Activated CD4-positive, alpha-beta T cell treated with anti-CD3 and anti-CD28 coated beads, Interleukin-2, amount 50 U/mL, for 1 hour (primary cell): ENCODE data around the gene MET.
"Not testable (repeated sequence)": the region's sequence is repeated elsewhere in the genome, so short reads cannot be mapped to it uniquely, and the experiment has no call there.

Source experiments
- DNase-seq: peaks from one replicate; pipeline ENCODE4 v3.0.0-alpha.2; 2020

Gene MET

DNA sequence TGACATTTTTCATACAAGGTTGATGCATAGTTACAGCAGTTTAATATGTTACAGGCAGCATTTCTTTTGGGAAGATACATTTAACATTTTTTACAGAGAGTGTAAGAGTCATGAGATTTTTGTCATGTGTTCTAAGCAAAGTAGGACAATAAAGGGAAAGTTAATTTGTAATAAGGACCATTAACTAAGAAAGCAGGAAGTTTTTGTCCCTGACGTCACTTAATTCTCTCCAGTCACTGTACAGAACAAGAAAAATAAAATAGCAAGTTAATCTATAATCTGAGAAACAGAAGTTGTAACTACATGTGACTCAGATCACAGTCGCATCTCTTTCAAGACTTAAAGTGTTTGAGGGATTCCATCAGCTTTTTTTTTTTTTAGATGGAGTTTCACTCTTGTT is 140.9 kb downstream of the MET start:
- DNase-seq: no peak

GRCh38 chr7:116813371-116813770 is 141.4 kb downstream of the MET start:
- DNase-seq: not testable (repeated sequence)

DNA sequence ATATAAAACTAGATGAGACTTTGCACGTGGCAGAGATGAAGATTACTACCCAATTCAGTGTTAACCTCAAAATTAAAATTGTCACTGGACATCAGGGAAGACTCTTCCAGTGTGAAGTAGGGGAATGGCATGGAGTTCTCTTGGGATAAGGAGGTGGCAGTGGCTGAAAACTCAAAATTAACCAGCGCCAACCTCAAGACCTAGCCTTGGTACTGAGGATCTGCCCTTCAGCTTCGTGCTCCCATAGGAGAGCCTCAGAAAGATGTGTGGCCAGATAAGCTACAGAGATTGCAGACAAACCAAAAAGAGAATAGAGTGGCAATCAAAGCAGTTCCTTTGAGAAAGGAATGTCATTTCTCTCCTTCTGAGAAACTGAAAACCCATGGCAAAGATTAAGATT is 143.0 kb downstream of the MET start:
- no peak for DNase-seq

GRCh38 chr7:116820149-116820548 is 148.2 kb downstream of the MET start:
- DNase-seq: no peak

DNA sequence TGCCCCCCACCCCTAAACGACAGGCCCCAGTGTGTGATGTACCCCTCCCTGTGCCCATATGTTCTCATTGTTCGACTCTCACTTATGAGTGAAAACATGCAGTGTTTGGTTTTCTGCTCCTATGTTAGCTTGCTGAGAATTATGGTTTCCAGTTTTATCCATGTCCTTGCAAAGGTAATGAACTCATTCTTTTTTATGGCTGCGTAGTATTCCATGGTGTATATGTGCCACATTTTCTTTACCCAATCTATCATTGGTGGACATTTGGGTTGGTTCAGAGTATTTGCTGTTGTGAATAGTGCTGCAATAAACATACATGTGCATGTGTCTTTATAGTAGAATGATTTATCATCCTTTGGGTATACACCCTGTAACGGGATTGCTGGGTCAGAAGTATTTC is 149.7 kb downstream of the MET start:
- DNase-seq: not testable (repeated sequence)

GRCh38 chr7:116824449-116824848 is 152.5 kb downstream of the MET start:
- no peak for DNase-seq

DNA sequence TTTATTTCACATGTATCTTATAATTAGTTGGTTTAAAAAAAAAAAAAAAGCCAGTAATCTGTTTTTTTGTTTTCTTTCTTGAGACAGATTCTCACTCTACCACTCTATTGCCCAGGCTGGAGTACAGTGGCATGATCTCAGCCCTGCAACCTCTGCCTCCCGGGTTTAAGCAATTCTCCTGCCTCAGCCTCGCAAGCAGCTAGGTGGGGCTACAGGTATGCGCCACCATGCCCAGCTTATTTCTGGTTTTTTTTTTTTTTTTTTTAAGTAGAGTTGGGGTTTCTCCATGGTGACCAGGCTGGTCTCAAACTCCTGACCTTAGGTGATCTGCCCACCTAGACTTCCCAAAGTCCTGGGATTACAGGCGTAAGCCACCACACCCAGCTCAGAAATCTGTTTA is 156.3 kb downstream of the MET start:
- DNase-seq: no peak

GRCh38 chr7:116829041-116829440 is 157.0 kb downstream of the MET start:
- no peak for DNase-seq

DNA sequence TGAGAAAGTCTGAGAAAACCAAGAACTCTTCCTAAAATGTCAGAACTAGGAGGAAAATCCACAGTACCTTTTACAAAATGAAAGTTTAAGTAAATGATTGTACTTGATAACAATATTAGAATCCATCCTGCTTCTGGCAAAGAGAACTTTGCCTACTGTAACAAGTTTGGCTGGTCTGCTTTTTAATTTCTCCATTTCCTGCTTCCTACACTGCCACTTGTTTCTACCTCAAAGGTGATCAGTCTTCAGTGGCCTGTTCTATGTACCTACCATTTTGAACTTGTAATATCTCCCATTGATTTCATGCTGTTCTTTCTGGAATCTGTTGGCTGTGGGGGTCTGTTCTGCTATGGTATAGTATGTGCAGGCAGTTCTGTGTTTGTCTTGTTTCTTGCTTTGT is 157.5 kb downstream of the MET start:
- DNase-seq: no peak

DNA sequence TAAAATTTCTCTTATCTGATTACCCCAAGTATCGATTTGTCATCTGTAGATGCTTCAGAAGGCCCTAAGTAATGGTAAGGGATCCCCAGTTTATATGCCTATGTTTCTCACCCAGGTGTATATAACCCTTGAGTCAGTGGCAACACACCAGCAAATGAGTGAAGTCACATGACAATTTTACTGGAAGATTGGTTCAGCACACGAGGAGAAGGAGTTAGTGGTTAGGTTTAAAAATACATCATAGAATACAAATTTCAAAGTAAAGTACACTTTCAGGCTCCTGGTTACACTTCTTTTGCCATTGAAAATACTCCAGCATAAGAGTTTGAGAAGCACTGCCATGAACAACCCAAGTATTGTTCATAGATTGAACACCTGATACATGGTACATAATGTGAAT is 160.7 kb downstream of the MET start:
- no peak for DNase-seq

DNA sequence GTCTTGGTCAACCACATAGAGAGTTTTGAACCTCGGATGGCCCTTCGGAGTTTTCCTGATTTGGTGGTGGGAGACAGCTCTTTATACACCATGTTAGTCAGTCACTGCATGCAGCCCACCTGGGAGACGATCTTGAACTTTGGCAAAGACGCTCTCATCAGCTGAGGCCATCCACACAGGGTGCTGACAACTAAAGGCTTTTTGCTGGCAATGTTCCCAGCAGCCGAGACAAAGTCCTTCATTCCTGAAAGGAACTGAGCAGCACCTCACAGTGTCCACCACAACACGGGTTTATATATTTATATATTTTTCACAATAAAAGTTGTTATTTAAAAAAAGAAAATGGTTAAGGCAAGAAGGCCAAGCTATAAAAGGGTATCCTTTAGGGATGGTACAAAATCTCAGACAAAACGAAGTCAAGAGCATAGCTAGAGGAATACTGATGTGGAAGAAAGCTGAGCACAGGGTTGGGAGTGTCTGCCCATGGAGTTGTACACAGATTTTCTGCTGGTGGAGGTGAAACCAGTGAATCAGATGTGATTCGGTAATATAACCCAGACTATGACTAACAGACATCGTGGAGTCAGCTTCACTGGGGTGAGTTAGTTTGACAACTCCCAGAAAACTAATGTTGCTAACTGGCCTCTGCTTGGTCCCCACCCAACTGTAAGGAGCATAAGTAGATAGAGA is 163.0 kb downstream of the MET start:
- DNase-seq: no peak

DNA sequence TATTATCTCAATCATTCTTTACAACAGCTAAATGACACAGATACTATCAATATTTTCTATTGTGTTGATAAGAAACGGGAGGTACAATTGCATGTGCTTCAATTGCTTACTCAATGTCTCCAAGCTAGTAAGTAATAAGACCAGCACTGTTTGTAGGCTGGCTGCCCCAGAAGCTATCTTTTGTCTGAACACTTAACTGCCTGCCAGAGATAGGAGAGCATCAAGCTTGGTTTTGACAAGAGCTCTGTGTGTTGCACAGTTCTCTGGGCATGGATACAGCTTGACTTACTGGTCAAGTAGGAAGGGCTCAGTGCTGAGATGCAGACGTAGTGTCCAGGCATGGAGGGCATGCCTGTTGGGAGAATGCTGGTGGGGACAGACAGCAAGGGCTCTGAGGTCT is 164.1 kb downstream of the MET start:
- no peak for DNase-seq

GRCh38 chr7:116836911-116837310 is 164.9 kb downstream of the MET start:
- no peak for DNase-seq

- DNase-seq: no peak
Observed at GRCh38 chr7:116837586-116837985, 165.6 kb downstream of the MET start.

DNA sequence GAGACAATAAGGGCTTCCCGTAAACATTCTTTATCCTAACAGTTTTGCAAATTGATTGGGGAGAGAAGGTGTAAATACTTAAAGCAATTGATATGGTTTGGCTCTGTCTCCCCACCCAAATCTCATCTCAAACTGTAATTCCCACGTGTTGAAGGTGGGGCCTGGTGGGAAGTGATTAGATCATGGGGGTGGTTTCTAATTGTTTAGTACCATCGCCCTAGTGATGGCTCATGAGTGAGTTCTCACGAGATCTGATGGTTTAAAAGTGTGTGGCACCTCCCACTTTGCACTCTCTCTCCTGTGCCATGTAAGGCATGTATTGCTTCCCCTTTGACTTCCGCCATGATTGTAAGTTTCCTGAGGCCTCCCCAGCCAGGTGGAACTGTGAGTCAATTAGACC is 168.3 kb downstream of the MET start:
- DNase-seq: no peak

DNA sequence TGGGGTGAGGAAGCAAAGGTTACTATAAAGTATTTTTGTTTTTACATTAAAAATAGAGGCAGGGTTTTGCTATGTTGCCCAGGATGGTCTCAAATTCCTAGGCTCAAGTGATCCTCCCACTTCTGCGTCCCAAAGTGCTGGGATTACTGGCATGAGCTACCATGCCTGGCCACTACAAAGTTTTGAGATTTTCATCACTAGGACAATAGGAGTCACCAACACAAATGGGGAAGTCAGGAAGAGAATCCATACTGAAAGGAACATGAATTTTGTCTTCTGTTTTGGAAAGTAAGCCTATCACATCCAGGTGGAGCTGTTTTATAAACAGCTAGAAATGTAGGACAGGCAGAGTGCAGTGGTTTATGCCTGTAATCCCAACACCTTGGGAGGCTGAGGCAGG is 170.4 kb downstream of the MET start:
- no peak for DNase-seq

DNA sequence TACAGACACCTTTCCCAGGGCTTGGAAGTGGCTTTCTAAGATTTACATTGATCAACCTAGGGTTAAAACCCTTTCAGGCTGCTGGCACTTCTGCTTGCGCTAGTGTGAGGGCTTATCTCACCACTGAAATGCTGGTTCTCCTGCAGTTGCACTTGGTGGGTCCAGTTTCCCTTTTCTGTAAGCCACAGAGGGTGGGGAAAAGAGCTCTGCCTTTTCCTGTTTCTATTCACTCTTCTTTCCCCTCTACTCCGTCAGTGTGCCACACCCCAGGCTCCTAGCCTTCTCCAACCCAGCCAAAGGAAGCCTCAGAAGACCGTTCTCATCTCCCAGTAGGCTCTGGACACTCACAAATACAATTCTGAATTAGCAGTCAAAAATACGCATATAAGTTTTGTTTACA is 171.4 kb downstream of the MET start:
- no peak for DNase-seq
